Ascending aorta (tissue), 2 donors: ENCODE measurements around the gene IMMT. TPM values are rescaled to one million over a fixed set of nuclear protein-coding genes. Genes with fewer than 3 reads are reported as not detected.
"Not testable (repeated sequence)": the region's sequence is repeated elsewhere in the genome, so short reads cannot be mapped to it uniquely, and the experiment has no call there.

Source experiments
- DNase-seq, 2 donors: peaks; one replicate each; pipeline ENCODE4 v3.0.0-alpha.2; 2019; ENCODE audit warnings: low spot score in 2 of 2
- H3K27ac ChIP-seq, 2 donors: fragments of 200-600 bp; sonication (generic); one replicate each; pipeline ENCODE4 v1.5.1; 2016 to 2017; ENCODE audit warnings: mild to moderate bottlenecking in 1 of 2
- H3K27me3 ChIP-seq: fragments of 200-600 bp; sonication (generic); one replicate; pipeline ENCODE4 v1.5.1; 2017
- H3K36me3 ChIP-seq, 2 donors: fragments of 200-600 bp; sonication (generic); one replicate each; pipeline ENCODE4 v1.5.1; 2016
- H3K4me1 ChIP-seq, 2 donors: fragments of 200-600 bp; sonication (generic); one replicate each; pipeline ENCODE4 v1.5.1; 2016 to 2017; ENCODE audit warnings: mild to moderate bottlenecking in 1 of 2
- H3K4me3 ChIP-seq, 2 donors: fragments of 200-600 bp; sonication (generic); one replicate each; pipeline ENCODE4 v1.5.1; 2016 to 2017; ENCODE audit warnings: mild to moderate bottlenecking in 1 of 2
- H3K9me3 ChIP-seq, 2 donors: fragments of 200-600 bp; sonication (generic); one replicate each; pipeline ENCODE4 v1.5.1; 2016
- CTCF ChIP-seq, 3 experiments: fragments of 200-600 bp in 2 of 3; fragments of 450-650 bp in 1 of 3; sonication (generic) in 2 of 3; IDR thresholded peaks; one replicate each; pipeline ENCODE4 v1.5.1; 2016 to 2019; ENCODE audit warnings: antibody characterized with exemption in 3 of 3, mild to moderate bottlenecking in 1 of 3, moderate library complexity in 1 of 3
- intact Hi-C: fragments of 100-400 bp; cut with DNase I; formaldehyde crosslinking; loops from one replicate; pipeline ENCODE4 v1.15.1; 2023
- total RNA-seq: library from RNA; depleted of rRNA; stranded (reverse); fragments of >200 nt; gene quantifications from one replicate; pipeline ENCODE4 v1.1.0, GENCODE V29; 2016

Gene IMMT
- 97.1 TPM for total RNA-seq

- intact Hi-C loops, result loop anchor here (2.0 kb wide), 3 partner anchors 30 to 246 kb away; partner anchors contain the start of genes KDM3A and POLR1A
- Histone ChIP-seq H3K4me3 (peak within 1 kb of the TSS; percentile 89 to 91), H3K27me3 (no peaks in the 10 kb centered on the region), H3K27ac (peak within 1 kb of the TSS; percentile 99), H3K4me1 (peaks cover 6 to 41% of the 10 kb centered on the region in 2 donors), H3K36me3 (peaks cover 0 to 2% of the 10 kb centered on the region in 2 donors), H3K9me3 (no peaks in the 10 kb centered on the region)
- DNase-seq, result peak; percentile 67 to 95
- TF ChIP-seq CTCF (IDR thresholded peaks at IDR 0.05), result no peak
These were observed at the start of gene IMMT for GRCh38 chr2:86195055-86195807. Gene IMMT (minus strand): TSS chr2:86195462. CDS start chr2:86195382, 80 bp downstream.

- not testable (repeated sequence) for H3K9me3 ChIP-seq, DNase-seq, H3K4me3 ChIP-seq, H3K36me3 ChIP-seq, H3K27me3 ChIP-seq
- intact Hi-C loops, result loop anchor here (5.0 kb wide), 1 partner anchor 38 kb away; no protein-coding TSS in a partner anchor
- Histone ChIP-seq H3K4me1 (peaks cover 3 to 13% of the 10 kb centered on the region in 2 donors), H3K27ac (peak overlapping the region; percentile 64 to 79)
These were observed 49.5 kb upstream of the IMMT start for GRCh38 chr2:86244781-86245180.

- Histone ChIP-seq H3K27ac (peak overlapping the region; percentile 64 to 79), H3K27me3 (no peaks in the 10 kb centered on the region), H3K4me1 (peaks cover 3 to 9% of the 10 kb centered on the region in 2 donors), H3K9me3 (no peaks in the 10 kb centered on the region), H3K36me3 (no peaks in the 10 kb centered on the region), H3K4me3 (no peak overlapping the region)
- TF ChIP-seq CTCF (IDR thresholded peaks at IDR 0.05), result peak in 1 of 3 experiments; percentile 15
- intact Hi-C loops, result no loop called here
- no peak for DNase-seq
These were observed 48.9 kb upstream of the IMMT start for GRCh38 chr2:86243950-86244733.

GRCh38 chr2:86243272-86243671, 48.0 kb upstream of the IMMT start:
- Histone ChIP-seq H3K4me3 (no peak overlapping the region), H3K27ac (peak overlapping the region; percentile 64 to 79), H3K36me3 (no peaks in the 10 kb centered on the region), H3K4me1 (peaks cover 3 to 5% of the 10 kb centered on the region in 2 donors), H3K27me3 (no peaks in the 10 kb centered on the region), H3K9me3 (no peaks in the 10 kb centered on the region)
- no peak for TF ChIP-seq CTCF (IDR thresholded peaks at IDR 0.05)
- DNase-seq, result no peak
- intact Hi-C loops, result no loop called here

- intact Hi-C loops, result no loop called here
- no peaks in the 10 kb centered on the region for H3K36me3 ChIP-seq
- no peaks in the 10 kb centered on the region for H3K9me3 ChIP-seq
- DNase-seq, result no peak
- no peaks in the 10 kb centered on the region for H3K27me3 ChIP-seq
- no peak overlapping the region for H3K27ac ChIP-seq
- TF ChIP-seq CTCF (IDR thresholded peaks at IDR 0.05), result no peak
- H3K4me3 ChIP-seq, result no peak overlapping the region
- H3K4me1 ChIP-seq, result peaks cover 3 to 5% of the 10 kb centered on the region in 2 donors
These were observed 46.3 kb upstream of the IMMT start for GRCh38 chr2:86241611-86242010.

GRCh38 chr2:86240251-86240650, 45.0 kb upstream of the IMMT start:
- no peak for DNase-seq
- Histone ChIP-seq H3K9me3 (no peaks in the 10 kb centered on the region), H3K27ac (no peak overlapping the region), H3K4me1 (peaks cover 3 to 5% of the 10 kb centered on the region in 2 donors), H3K36me3 (no peaks in the 10 kb centered on the region), H3K27me3 (no peaks in the 10 kb centered on the region), H3K4me3 (no peak overlapping the region)
- intact Hi-C loops, result no loop called here
- TF ChIP-seq CTCF (IDR thresholded peaks at IDR 0.05), result no peak
